ENCODE measurements around the gene MSL1.
A peak's percentile ranks its signal among the peaks of the same experiment; 100 is the strongest.

Gene MSL1

DNA sequence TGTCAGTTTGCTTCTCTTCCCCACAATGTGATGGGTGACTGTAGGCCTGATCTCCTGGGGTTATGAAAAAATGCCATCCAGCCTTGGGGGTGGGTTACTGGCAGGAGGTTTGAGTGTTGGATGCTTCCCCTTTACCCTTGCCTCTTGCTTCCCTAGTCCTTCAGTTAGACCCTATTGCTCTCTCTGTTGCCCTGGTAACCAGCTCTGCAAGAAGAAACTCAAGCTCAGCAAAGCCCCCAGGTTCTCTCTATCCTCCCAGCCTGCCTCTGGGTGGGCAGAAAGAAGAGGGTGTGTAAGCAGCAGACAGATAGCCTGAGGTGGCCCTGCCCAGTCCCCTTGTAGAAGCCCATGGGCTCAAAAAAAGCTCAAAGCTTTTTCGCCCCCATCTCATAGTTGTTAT is 52.7 kb downstream of the MSL1 start:
- DNase-seq (ENCODE audit: low read depth), result no peak

DNA sequence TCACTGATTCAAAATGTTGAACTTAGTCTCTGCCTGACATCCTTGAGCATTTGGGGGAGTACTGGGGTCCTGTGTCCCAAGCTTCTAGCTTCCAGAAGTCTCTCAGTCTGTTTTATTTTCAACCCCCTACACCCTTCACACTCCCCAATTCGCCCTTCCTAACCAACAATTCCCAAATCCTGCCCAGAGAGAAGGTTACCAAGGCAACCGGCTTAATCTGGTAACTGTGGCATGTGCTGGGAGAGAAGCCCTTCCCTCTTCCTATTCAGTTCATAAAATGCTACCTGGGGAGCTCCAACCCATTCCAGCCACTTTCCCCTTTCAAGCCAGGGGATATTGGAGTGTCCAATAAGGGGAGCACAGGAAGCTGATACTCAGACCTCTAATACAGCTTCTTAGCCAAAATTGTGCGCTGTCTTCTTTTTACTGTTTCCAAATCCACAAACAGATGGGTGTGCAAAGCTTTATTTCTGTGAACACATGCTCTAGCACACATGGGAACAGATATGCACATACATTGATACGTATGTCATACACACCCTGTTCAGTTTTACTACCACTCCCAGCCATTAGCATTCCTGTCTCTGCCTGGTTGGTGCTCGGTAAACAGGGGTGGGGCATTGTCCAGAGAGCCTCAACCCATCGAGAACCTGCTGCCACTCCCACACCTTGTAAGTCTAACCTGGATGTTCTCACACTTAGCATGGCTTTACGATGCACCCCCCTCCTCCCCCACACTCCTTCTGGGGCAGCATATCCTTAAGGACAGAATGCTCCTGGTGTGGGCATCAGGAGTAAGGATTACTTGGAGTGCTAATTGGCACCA is 54.4 kb downstream of the MSL1 start:
- no peak for DNase-seq (ENCODE audit: low read depth)

DNA sequence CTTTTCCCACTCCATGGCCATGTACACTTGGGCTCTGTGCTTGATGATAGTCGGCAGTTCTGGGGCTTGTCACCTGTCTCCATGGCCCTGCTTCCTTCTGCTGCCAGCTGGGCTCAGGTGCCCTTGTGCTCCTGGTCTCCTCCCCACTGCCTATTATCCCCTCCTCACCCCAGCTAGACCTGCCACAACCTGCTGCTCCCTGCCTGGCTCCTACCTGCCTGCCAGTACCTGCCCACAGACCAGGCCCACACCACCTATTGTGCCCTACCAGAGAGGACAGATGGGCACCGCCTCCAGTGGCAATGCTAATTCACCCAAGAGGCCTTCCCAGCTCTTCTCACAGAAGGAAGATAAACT is 55.0 kb downstream of the MSL1 start:
- no peak for DNase-seq (ENCODE audit: low read depth)

DNA sequence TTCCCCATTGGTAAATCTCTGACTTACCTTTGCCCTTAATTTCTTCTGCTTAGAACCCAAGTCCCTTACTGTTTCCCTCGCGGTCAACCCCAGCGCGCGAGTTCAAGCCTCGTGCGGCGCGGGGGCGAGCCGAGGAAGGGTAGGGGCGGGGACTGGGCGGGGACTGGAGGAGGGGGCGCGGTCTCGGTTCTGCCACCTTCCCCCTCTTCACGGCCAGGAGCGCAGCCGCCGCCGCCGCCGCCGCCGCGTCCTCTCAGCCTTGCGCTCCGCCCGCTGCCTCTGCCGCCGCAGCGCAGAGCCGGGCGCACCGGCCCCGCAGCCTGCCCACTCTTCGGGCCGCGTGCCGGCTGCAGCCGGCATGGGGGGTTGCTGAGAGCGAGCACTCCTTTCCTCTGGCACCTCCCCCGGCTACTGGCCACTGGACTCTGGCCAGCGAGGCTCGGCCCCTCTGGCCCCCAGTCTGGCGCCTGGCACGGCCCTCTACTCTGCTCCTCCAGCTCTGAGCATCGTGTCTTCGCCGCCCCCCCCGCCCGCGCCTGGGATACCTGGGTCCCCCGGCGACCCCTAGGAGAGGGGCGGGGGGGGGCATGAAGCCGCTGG is 55.6 kb downstream of the MSL1 start, which contains the start of gene RAPGEFL1:
Gene RAPGEFL1 (plus strand): TSS at position 196 of the 600 bp plus-strand sequence. CDS start 392 bp downstream, at position 588.
- DNase-seq (ENCODE audit: low read depth), result peak; percentile 68

DNA sequence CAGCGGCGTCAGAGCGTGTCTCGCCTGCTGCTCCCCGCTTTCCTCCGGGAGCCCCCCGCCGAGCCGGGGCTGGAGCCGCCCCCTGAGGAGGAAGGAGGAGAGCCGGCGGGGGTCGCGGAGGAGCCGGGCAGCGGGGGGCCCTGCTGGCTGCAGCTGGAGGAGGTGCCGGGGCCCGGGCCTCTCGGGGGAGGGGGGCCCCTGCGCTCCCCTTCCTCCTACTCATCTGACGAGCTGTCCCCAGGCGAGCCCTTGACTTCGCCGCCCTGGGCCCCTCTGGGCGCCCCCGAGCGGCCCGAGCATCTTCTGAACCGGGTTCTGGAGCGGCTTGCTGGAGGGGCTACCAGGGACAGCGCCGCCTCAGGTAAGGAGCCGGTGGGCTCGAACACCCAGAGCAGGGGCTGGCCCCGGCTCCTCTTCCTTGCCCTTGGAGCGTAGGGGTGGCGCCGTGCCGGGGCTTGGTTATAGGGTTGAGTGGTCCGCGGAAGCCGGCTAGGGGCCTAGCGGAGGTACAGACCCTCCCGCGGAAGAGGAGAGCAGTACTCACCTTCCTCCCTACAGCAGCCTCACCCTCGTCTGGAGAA is 56.3 kb downstream of the MSL1 start:
- no peak for DNase-seq (ENCODE audit: low read depth)

DNA sequence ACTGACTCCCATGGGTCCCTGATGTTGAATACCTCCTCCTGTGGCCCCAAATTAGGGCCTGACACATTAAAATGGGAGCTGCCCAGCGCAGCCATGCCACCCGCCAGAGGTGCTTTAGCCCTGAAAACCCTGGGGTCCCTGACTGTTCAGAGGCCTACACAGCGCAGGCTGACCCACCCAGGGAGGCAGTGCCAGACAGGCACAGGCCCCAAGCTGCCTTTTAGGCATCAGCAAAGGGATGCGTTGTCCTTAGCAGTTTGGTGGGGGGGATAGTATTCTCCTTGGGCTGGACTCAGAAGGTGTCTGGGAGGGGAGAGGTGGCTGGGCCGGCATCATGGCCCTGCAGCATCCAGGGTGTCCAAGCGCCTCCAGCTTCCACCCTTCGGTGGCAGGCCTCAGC is 56.9 kb downstream of the MSL1 start:
- no peak for DNase-seq (ENCODE audit: low read depth)

DNA sequence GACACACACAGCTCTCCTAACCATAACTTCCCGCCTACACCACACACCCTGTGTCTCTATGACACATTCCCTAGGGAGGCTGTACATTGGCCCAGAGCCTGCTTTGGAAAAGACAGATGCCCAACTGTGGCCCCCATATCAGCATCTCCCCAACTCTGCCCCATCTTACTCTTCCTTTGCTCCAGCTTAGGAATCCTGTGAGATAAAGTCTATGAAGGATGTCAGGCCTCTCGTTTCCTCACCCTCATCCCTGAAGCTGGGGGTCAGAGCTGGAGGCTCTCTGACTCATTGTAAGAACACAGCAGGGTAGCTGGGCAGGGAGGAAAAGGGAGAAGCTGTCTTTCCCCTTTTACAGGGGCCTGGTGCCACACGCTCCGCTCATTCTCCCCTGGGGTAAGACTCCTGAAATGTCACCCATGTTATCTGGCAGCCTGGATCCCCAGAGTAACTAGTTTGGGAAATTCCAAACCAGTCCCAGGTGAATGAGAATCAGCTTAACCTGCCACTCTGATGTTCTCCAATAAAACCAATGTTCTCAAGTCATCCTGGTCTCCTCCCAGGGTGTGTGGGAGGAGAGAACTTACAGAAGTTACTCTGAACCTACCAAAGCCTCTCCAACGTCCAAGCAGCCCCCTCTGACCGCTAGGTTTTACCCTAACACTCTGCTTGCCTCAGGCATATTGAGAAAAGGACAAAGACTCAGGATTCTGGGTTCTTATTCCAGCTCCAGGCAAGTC is 58.3 kb downstream of the MSL1 start:
- DNase-seq (ENCODE audit: low read depth), result peak; percentile 87

DNA sequence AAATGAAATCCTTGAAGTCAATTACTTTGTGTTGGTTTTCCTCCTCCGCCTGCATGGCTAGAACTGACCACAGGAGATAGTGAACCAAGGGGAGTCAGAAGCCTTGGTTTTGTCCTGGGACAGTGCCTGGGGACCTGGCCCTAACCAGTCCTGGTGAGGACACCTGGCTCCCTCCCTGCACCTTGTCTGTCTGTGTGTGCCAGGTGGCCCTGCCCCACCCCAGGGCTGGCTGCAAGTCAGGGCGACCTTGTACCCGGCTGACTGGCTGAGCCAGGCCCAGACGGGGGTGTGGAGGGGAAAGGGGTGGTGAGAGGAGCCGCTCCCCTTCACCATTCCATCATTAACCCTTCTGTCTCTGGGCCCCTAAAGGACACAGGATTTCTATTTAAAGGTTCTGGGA is 58.9 kb downstream of the MSL1 start:
- peak; percentile 51 for DNase-seq (ENCODE audit: low read depth)

DNA sequence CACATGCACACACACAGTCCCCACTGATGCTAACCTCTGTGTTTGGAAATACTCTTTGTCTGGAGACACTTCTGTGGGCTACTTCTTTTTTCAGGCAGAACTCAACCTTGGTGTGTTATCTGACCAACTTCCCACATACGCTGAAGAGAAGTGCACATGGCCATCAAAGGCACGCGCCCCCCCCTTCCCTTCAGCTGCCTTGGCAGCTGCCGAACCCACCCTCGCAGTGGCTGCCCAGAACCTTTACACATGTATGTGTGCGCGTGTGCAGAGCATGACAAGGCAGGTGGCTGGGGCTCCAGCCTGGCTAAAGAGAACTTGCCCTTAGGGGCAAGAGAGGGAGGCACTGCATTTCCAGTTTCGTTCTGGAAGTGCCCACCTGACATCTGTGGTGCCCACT is 59.4 kb downstream of the MSL1 start:
- no peak for DNase-seq (ENCODE audit: low read depth)

DNA sequence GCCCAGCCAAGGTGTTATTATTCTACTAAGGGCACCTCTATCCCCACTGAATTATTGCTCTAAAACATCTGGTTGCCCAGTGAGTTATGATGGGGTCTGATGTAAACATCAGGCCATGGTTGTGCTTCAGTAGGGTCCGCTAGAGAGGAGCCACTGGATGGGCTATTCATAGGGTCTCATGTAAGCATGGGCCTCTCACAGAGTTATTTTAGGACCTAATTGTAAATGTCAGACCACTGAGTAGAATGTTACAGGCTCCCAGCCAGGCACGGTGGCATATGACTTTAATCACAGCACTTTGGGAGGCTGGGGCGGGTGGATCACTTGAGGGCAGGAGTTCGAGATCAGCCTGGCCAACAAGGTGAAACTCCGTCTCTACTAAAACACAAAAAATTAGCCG is 60.8 kb downstream of the MSL1 start:
- no peak for DNase-seq (ENCODE audit: low read depth)

Measured in amniotic epithelial cell (primary cell).